Smooth muscle cell (in vitro differentiated cells): ENCODE measurements around the gene NAT9. TPM values are rescaled to one million over a fixed set of nuclear protein-coding genes. Genes with fewer than 3 reads are reported as not detected.

Experiments used
- DNase-seq: peaks from one replicate; lab custom pipeline; 2025; ENCODE audit not compliant: unreplicated experiment; lab: John Stamatoyannopoulos, UW
- H2AFZ ChIP-seq: fragments of 200-600 bp; sonication (generic); 2 replicates; pipeline ENCODE4 v1.6.0; 2016; ENCODE audit warnings: antibody characterized with exemption, low read depth, mild to moderate bottlenecking
- H3F3A ChIP-seq: fragments of 200-600 bp; sonication (generic); 2 replicates; pipeline ENCODE4 v1.6.0; 2017; ENCODE audit warnings: antibody characterized with exemption, low read depth
- H3K27ac ChIP-seq: fragments of 200-600 bp; sonication (generic); 2 replicates; pipeline ENCODE4 v1.5.1; 2016; ENCODE audit warnings: low read depth, mild to moderate bottlenecking
- H3K27me3 ChIP-seq: fragments of 200-600 bp; sonication (generic); 2 replicates; pipeline ENCODE4 v1.6.1; 2016; ENCODE audit warnings: low read depth, mild to moderate bottlenecking
- H3K36me3 ChIP-seq: fragments of 200-600 bp; sonication (generic); 2 replicates; pipeline ENCODE4 v1.5.1; 2016; ENCODE audit warnings: low read depth
- H3K4me1 ChIP-seq: fragments of 200-600 bp; sonication (generic); 2 replicates; pipeline ENCODE4 v1.5.1; 2016; ENCODE audit warnings: low read depth
- H3K4me2 ChIP-seq: fragments of 200-600 bp; sonication (generic); 2 replicates; pipeline ENCODE4 v1.6.0; 2016; ENCODE audit warnings: mild to moderate bottlenecking
- H3K4me3 ChIP-seq: fragments of 200-600 bp; sonication (generic); 2 replicates; pipeline ENCODE4 v1.5.1; 2016; ENCODE audit warnings: mild to moderate bottlenecking
- H3K79me2 ChIP-seq: fragments of 200-600 bp; sonication (generic); 2 replicates; pipeline ENCODE4 v1.6.0; 2016; ENCODE audit warnings: low read depth, mild to moderate bottlenecking
- H3K9ac ChIP-seq: fragments of 200-600 bp; sonication (generic); 2 replicates; pipeline ENCODE4 v1.6.0; 2016; ENCODE audit warnings: low read depth
- H3K9me3 ChIP-seq: fragments of 200-600 bp; sonication (generic); replicated peaks from 2 replicates; pipeline ENCODE4 v1.5.1; 2016; ENCODE audit warnings: low read depth
- H4K20me1 ChIP-seq: fragments of 200-600 bp; sonication (generic); 2 replicates; pipeline ENCODE4 v1.6.0; 2016; ENCODE audit warnings: low read depth
- WGBS: methylation state at CpG from one replicate; pipeline ENCODE4 v1.1.7; 2016; ENCODE audit warnings: low lambda C conversion rate; 5-methylcytosine and 5-hydroxymethylcytosine counted together
- polyA plus RNA-seq: library from polyadenylated mRNA; unstranded; fragments of >200 nt; fragmentation: Nextera tagmentation; extraction: Ambion mirVana; gene quantifications from 2 replicates; pipeline ENCODE4 v1.2.1, GENCODE V29; 2016
- total RNA-seq: library from RNA; depleted of rRNA; stranded (reverse); fragments of >200 nt; gene quantifications from 2 replicates; pipeline ENCODE4 v1.2.3, GENCODE V29; 2014
- TF ChIP-seq, protein P1 (sequence below): fragments of 200-600 bp; sonication (generic); IDR thresholded peaks from 2 replicates; pipeline ENCODE4 v1.5.1; 2017; ENCODE audit warnings: borderline replicate concordance, mild to moderate bottlenecking, antibody characterized with exemption; ENCODE audit not compliant: insufficient read depth, poor library complexity, severe bottlenecking

The NAT9 gene
- total and polyA plus RNA-seq, 2 experiments from 2014 or later: 21.4 to 42.5 TPM

GRCh38 chr17:74810699-74811485, 34.7 kb upstream of the NAT9 start:
- Histone ChIP-seq H3K79me2 (no peaks in the 10 kb centered on the region), H3K4me3 (no peak overlapping the region), H3K4me1 (no peaks in the 10 kb centered on the region), H4K20me1 (peaks cover 13% of the 10 kb centered on the region), H3K9me3 (no peaks in the 10 kb centered on the region), H3K9ac (no peak overlapping the region), H3K4me2 (no peak overlapping the region), H2AFZ (no peak overlapping the region), H3F3A (no peaks in the 10 kb centered on the region), H3K36me3 (no peaks in the 10 kb centered on the region), H3K27ac (no peak overlapping the region), H3K27me3 (no peaks in the 10 kb centered on the region)
- TF ChIP-seq, protein P1, sequence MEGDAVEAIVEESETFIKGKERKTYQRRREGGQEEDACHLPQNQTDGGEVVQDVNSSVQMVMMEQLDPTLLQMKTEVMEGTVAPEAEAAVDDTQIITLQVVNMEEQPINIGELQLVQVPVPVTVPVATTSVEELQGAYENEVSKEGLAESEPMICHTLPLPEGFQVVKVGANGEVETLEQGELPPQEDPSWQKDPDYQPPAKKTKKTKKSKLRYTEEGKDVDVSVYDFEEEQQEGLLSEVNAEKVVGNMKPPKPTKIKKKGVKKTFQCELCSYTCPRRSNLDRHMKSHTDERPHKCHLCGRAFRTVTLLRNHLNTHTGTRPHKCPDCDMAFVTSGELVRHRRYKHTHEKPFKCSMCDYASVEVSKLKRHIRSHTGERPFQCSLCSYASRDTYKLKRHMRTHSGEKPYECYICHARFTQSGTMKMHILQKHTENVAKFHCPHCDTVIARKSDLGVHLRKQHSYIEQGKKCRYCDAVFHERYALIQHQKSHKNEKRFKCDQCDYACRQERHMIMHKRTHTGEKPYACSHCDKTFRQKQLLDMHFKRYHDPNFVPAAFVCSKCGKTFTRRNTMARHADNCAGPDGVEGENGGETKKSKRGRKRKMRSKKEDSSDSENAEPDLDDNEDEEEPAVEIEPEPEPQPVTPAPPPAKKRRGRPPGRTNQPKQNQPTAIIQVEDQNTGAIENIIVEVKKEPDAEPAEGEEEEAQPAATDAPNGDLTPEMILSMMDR: no peak
- DNase-seq: no peak
- 97% methylated on average over 15 of the region's 15 CpGs for WGBS

DNA sequence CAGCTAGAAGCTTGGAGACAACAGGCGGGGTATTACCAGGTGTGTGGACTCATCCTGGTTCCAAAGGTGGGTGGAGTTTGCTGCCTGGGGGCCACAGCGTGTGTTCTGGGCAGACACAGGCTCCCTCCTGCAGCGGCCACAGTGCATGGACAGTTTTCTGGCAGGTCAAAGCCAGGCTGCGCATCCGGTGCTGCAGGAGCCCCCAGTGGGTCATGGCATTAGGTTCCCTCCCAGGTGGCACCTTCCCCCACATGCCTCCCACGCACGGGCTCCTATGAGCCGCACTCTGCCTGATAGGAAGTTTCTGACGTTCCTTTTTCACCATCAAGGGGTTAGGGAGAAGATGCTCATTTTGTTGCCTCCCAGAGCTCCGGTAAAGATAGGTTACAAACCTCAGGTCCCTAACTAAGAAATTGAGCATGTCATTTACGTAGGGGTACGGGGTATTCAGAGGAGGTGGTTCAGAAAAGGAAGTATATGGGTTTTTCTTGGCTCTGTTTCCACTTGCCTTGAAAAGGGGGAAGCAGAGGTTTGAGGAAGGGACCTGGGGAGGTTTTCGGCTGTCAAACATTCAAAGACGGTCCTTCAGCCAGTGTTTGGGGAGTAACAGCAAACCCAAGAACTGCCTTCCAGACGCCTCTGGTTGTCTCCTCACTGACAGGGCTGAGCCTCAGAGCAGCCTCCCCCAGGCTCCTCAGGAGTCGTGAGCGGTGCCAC, 32.7 kb upstream of the NAT9 start:
- Histone ChIP-seq H3K4me1 (no peaks in the 10 kb centered on the region), H3K4me3 (no peak overlapping the region), H3K79me2 (no peaks in the 10 kb centered on the region), H3K27ac (no peak overlapping the region), H4K20me1 (peaks cover 10% of the 10 kb centered on the region), H3K9me3 (no peaks in the 10 kb centered on the region), H3K27me3 (no peaks in the 10 kb centered on the region), H3K9ac (no peak overlapping the region), H3F3A (no peaks in the 10 kb centered on the region), H3K4me2 (no peak overlapping the region), H2AFZ (no peak overlapping the region), H3K36me3 (no peaks in the 10 kb centered on the region)
- WGBS: 93% methylated on average over 17 of the region's 17 CpGs
- TF ChIP-seq, protein P1: no peak
- no peak for DNase-seq

- H2AFZ ChIP-seq: no peak overlapping the region
- no peaks in the 10 kb centered on the region for H3K27me3 ChIP-seq
- WGBS: 91% methylated on average over 6 of the region's 6 CpGs
- no peaks in the 10 kb centered on the region for H3F3A ChIP-seq
- no peaks in the 10 kb centered on the region for H3K9me3 ChIP-seq
- no peak overlapping the region for H3K27ac ChIP-seq
- no peaks in the 10 kb centered on the region for H3K36me3 ChIP-seq
- no peaks in the 10 kb centered on the region for H3K79me2 ChIP-seq
- H3K4me2 ChIP-seq: no peak overlapping the region
- no peak for DNase-seq
- peaks cover 7% of the 10 kb centered on the region for H4K20me1 ChIP-seq
- no peak overlapping the region for H3K9ac ChIP-seq
- H3K4me1 ChIP-seq: no peaks in the 10 kb centered on the region
- TF ChIP-seq, protein P1: no peak
- no peak overlapping the region for H3K4me3 ChIP-seq
Measured at GRCh38 chr17:74807925-74808324, 31.8 kb upstream of the NAT9 start.
